ENCODE data around the gene TIMP2.

- TF ChIP-seq GATA2 (IDR thresholded peaks at IDR 0.05; ENCODE audit: low read depth, low read length) (no peak), GATA3 (IDR thresholded peaks at IDR 0.05; ENCODE audit: low read depth, low read length) (no peak)
Measured at GRCh38 chr17:78923660-78924453, 1.3 kb downstream of the TIMP2 start.
